A549 treated with DMSO at 1 μM for 4 hours (cell line): Measurements from ENCODE around the gene C12orf42. TPM values are rescaled to one million over a fixed set of nuclear protein-coding genes. Genes with fewer than 3 reads are reported as not detected.

ENCODE experiments used
- total RNA-seq: library from RNA; stranded (reverse); fragments of 200-300 nt; extraction: Qiagen RNA extraction; gene quantifications from 5 replicates; pipeline ENCODE4 v1.2.3, GENCODE V29; 2022; ENCODE audit warnings: low read depth

The C12orf42 gene
- not detected in 5 replicates for total RNA-seq

DNA sequence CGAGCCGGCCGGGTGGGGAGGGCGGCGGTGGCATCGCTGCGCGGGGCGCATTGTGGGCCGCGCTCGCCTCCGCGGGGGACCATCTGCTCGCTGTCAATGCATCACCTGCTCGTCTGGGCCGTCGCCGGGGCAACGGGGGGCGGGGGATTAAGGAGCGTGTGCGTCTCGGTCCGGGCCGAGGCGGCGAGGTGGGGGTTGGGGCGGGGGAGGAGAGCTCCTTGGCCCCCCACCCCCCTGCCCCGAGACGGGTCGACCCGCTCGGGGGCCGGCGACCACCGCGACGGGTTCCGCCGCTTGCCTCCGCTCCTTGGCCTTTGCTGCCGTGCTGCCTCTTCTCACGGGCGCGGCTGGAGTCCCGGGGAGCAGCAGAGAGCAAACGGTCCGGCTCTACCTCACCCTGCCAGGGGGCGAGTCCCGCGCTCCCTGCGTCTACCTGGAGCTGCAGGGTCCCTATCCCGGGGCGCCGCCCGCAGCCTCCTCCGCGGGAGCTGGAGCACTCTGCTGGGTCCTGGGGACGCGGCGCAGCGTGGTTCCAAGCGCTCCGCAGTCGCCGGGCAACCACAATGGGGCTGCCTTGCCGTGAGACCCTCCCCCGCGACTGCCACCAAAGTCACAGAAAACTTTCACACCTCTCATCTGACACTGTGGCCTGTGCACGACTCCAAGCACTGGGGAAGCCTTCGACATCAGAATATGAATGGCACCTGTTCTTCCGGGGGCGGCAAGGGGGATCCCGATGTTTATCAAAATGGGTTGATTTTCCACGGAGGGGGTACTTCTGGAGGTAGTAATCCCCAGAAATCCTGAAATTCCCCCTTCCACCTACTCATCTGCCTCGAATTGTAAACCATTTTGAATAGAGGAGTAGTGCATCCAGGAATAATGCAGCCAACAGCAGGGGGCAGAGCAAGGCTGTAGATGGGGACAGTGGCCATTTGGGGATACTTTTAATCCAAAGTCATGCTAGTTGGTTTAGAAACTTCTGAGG is at the start of gene C12orf42:
TSS of gene C12orf42 (minus strand) at position 500 of the 988 bp plus-strand sequence. CDS start 17,542 bp downstream, outside the sequence.

Other genes starting within 250 kb of the C12orf42 start
- gene STAB2, start 91.3 kb upstream of the C12orf42 start, total RNA-seq: 0.01 TPM in 2 of 5 replicates, not detected in the others